ENCODE results near the gene BCO2.

GRCh38 chr11:112223121-112223520 lies 47.8 kb downstream of the BCO2 start:
- TF ChIP-seq CTCF (IDR thresholded peaks at IDR 0.05) (no peak), POLR2A (IDR thresholded peaks at IDR 0.05) (no peak)

Data from heart left ventricle (tissue), 13 donors.